Kidney tubule cell (primary cell): ENCODE results near the gene MAN1A1.
A peak's percentile ranks its signal among the peaks of the same experiment; 100 is the strongest.

Source experiments
- DNase-seq: peaks from one replicate; pipeline ENCODE4 v3.0.0-alpha.2; 2018; ENCODE audit warnings: low spot score

MAN1A1 gene

GRCh38 chr6:119325559-119326265, 23.8 kb downstream of the MAN1A1 start:
- DNase-seq, result no peak

DNA sequence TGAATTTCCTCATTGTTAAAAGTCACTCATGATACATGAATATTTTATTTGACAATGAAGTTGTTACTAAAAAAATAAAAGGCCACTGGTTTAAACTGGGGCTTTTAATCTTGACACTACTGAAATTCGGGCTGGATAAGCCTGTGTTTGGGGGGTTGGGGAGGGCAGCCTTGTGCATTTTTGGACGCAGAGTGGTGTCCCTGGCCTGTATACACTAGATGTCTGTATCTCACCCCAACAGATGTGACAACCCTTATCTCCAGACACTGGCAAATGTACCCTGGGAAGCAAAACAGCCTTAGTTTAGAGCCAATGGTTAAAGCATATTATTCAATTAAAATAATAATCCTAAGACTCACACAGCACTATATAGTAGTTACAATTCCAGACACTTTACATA, 24.8 kb downstream of the MAN1A1 start:
- DNase-seq, result no peak

DNA sequence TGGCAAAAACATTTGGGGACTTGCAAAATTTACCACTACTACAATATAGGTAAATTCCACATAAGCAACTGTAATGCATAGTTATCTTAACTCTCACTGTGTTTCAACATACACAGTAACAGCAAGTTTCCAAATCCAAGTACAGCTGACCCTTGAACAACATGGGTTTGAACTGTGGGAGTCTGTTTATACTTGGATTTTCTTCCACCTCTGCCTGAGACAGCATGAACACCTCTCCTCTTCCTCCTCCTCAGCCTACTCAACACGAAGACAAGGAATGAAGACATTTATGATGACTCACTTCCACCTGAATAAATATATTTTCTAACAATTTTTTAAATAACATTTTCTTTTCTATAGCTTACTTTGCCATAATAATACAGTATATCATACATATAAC, 25.6 kb downstream of the MAN1A1 start:
- DNase-seq, result no peak

- DNase-seq, result peak; percentile 79
Measured at GRCh38 chr6:119323478-119323877, 26.1 kb downstream of the MAN1A1 start.

- no peak for DNase-seq
Measured at GRCh38 chr6:119322715-119323350, 26.7 kb downstream of the MAN1A1 start.

DNA sequence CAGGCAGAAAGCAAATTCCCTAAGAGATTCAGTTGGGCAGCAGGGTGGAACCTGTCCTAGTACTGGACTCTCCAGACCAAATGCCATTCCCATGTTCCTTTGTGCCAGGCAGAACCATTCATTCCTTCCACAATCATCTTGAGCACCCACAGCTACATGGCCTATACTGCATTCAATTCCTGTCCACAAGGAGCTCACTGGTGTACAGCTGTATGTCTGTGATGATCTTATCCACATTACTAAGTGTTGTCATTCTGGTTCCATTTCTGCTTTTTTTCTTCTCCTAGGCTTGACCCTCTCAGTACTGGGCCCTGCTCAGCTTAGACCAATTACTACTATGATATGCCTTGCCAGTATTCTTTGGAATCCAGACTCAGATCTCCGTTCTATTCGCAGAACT, 27.5 kb downstream of the MAN1A1 start:
- no peak for DNase-seq

- DNase-seq, result no peak
Measured at GRCh38 chr6:119319694-119320093, 29.9 kb downstream of the MAN1A1 start.

GRCh38 chr6:119318730-119319129, 30.8 kb downstream of the MAN1A1 start:
- DNase-seq, result no peak

- DNase-seq, result no peak
Measured at GRCh38 chr6:119318176-119318575, 31.4 kb downstream of the MAN1A1 start.

DNA sequence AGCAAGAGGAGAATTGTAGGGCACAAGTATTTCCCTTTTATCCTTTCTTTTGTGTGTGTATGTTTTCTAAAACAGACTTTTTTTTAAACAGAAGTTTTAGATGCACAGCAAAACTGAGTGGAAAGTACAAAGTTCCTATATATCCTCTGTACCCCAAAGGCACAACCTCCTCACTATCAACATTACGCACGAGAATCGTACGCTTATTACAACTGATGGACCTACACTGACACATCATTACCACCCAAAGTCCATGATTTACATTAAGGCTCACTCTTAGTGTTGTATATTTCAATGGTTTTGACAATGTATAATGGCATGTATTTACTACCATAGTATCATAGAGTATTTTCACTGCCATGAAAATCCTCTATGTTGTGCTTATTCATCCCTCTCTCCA, 32.6 kb downstream of the MAN1A1 start:
- no peak for DNase-seq

GRCh38 chr6:119314885-119315272, 34.7 kb downstream of the MAN1A1 start:
- no peak for DNase-seq

- DNase-seq, result no peak
Measured at GRCh38 chr6:119313937-119314884, 35.4 kb downstream of the MAN1A1 start.

DNA sequence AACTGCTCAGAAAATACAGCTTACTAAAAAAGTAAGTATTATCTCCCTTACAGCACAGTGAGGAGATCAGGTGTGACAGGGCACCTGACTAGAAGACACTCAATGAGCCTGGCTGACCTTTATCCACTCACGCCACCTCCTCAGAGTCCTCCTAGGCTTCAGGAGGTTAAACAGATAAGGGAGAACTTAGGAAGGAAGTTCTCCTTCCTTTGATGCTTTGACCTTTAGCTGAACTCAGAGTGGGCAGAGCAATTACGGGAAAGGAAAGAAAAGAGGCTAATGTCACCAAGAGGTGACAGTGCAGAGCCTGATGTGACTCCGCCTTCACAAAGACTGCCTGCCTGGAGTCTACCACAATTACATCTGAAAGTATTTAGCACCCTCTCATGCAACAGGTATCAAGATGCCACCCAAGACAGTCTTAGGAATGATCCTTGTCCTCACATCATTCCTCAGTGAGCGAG, 36.7 kb downstream of the MAN1A1 start:
- DNase-seq, result no peak

GRCh38 chr6:119312441-119312840, 37.1 kb downstream of the MAN1A1 start:
- DNase-seq, result no peak

GRCh38 chr6:119311514-119312142, 37.9 kb downstream of the MAN1A1 start:
- no peak for DNase-seq

- peak; percentile 49 for DNase-seq
Measured at GRCh38 chr6:119310486-119311036, 39.0 kb downstream of the MAN1A1 start.

DNA sequence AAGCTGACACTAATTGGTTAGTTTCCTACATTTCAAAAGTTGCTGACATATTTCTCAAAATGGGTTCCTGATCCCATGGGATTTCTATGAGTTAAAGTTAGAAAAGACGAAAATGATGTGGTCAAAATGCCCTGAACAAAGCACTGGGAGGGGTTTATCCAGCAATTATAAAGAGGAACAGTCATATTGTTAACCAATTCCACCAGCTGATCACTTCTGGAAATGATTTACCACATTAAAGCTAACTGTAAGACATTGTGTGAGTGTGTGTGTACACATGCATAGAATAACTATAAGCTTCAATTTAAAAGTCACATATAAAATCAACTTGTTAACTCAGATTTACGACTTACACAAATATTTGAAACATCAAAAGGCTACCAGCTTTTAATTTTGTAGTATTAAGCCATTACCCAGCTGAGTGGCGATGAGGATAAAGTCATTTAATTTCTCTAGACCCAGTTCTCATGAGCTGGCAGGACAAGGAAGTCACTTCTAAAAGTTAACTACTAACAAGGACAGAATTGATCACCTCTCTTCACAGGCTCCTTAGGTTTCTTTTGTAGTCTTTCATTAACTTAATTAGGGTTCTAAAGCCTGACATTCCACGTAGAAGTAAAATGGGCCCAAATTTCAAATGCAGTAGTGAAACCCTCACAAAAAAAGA, 40.4 kb downstream of the MAN1A1 start:
- DNase-seq, result peak; percentile 73

- DNase-seq, result peak; percentile 64
Measured at GRCh38 chr6:119308048-119308570, 41.5 kb downstream of the MAN1A1 start.

DNA sequence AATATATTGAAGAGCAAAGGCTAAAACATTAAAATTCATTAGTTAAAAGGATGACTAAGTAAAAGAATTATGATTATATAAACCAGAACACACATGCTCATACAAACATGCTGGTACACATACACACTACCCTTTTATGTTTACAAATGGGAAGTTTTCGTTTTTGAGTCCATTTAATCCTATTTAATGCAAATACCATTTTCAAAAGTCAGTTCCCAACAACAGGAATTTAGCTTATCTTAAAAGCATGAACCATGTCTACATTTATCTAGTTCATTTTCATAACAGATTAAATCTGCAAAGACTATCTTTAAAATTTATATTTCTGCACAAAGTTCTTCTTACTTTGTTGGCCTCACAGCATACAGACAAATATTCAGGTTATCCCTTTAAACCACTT, 42.5 kb downstream of the MAN1A1 start:
- DNase-seq, result no peak

GRCh38 chr6:119306396-119306968, 43.1 kb downstream of the MAN1A1 start:
- DNase-seq, result no peak
